Activated CD4-positive, alpha-beta T cell treated with anti-CD3 and anti-CD28 coated beads, Interleukin-2, Interleukin-4, amounts not matched to agents 100 ng/mL and 50 ng/mL, durations not matched to agents 16 hours and 8 hours (primary cell): ENCODE results near the gene TNNI3K.

ENCODE experiments used
- DNase-seq: peaks from one replicate; pipeline ENCODE4 v3.0.0-alpha.2; 2020; ENCODE audit warnings: low spot score

The TNNI3K gene

GRCh38 chr1:74571891-74572290 is 336.7 kb downstream of the TNNI3K start:
- no peak for DNase-seq

GRCh38 chr1:74578101-74578500 is 342.9 kb downstream of the TNNI3K start:
- DNase-seq = no peak

- peak; percentile 13 for DNase-seq
Observed at GRCh38 chr1:74579425-74579824, 344.2 kb downstream of the TNNI3K start.

- no peak for DNase-seq
Observed at GRCh38 chr1:74583397-74583796, 348.2 kb downstream of the TNNI3K start.

- DNase-seq = no peak
Observed at GRCh38 chr1:74584185-74584584, 349.0 kb downstream of the TNNI3K start.

GRCh38 chr1:74586253-74586897 is 351.2 kb downstream of the TNNI3K start:
- DNase-seq = no peak

GRCh38 chr1:74587888-74588287 is 352.7 kb downstream of the TNNI3K start:
- DNase-seq = no peak

GRCh38 chr1:74590288-74590687 is 355.1 kb downstream of the TNNI3K start:
- no peak for DNase-seq

GRCh38 chr1:74591949-74592348 is 356.8 kb downstream of the TNNI3K start:
- DNase-seq = no peak

GRCh38 chr1:74592580-74593355 is 357.6 kb downstream of the TNNI3K start:
- DNase-seq = no peak
